ENCODE data around the gene TRPV4. TPM values are rescaled to one million over a fixed set of nuclear protein-coding genes. Genes with fewer than 3 reads are reported as not detected.

Gene TRPV4
- total RNA-seq, 1 experiment from 2014 or later: 2.4 TPM

DNA sequence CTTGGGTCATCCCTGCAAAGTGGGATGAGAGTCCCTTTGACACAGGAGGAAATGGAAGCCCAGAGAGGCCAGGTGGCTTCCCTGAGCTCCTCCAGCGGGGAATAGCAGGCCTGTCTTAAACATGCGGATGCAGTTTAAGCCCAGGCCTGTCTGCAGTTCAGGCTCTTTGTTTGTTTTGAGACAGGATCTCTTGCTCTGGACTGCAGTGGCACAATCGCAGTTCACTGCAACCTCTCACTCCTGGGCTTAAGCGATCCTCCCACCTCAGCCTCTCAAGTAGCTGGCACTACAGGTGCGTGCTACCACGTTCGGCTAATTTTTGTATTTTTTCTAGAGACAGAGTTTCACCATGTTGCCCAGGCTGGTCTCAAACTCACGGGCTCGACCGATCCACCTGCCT is 3.5 kb downstream of the TRPV4 start:
- H2AFZ ChIP-seq (ENCODE audit: low read length): no peak overlapping the region
- CTCF ChIA-PET: no interaction called here
- H3K79me2 ChIP-seq (ENCODE audit: low read length): no peaks in the 10 kb centered on the region
- DNase-seq (no peak), ATAC-seq (no peak)
- H3F3A ChIP-seq (ENCODE audit: low read length, unreplicated experiment): no peaks in the 10 kb centered on the region
- no peaks in the 10 kb centered on the region for H3K4me1 ChIP-seq (ENCODE audit: insufficient read depth, low read length)
- no peaks in the 10 kb centered on the region for H3K9me3 ChIP-seq (ENCODE audit: low read length)
- H3K4me2 ChIP-seq (ENCODE audit: low read length): no peak overlapping the region
- BruUV-seq (replicated peaks): no TSS peak
- no peaks in the 10 kb centered on the region for H3K36me3 ChIP-seq (ENCODE audit: low read depth, low read length)
- no peak overlapping the region for H3K9ac ChIP-seq (ENCODE audit: low read length)
- TF ChIP-seq, protein P1, sequence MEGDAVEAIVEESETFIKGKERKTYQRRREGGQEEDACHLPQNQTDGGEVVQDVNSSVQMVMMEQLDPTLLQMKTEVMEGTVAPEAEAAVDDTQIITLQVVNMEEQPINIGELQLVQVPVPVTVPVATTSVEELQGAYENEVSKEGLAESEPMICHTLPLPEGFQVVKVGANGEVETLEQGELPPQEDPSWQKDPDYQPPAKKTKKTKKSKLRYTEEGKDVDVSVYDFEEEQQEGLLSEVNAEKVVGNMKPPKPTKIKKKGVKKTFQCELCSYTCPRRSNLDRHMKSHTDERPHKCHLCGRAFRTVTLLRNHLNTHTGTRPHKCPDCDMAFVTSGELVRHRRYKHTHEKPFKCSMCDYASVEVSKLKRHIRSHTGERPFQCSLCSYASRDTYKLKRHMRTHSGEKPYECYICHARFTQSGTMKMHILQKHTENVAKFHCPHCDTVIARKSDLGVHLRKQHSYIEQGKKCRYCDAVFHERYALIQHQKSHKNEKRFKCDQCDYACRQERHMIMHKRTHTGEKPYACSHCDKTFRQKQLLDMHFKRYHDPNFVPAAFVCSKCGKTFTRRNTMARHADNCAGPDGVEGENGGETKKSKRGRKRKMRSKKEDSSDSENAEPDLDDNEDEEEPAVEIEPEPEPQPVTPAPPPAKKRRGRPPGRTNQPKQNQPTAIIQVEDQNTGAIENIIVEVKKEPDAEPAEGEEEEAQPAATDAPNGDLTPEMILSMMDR (conservative IDR thresholded peaks at IDR 0.05; ENCODE audit: low read depth, low read length): no peak
- TF ChIP-seq EZH2phosphoT487 (IDR thresholded peaks at IDR 0.05; ENCODE audit: borderline replicate concordance, low read length) (no peak), EZH2 (IDR thresholded peaks at IDR 0.05; ENCODE audit: low read length, unreplicated experiment) (no peak)
- H3K4me3 ChIP-seq (ENCODE audit: low read length): no peak overlapping the region
- POLR2A ChIA-PET (ENCODE audit: unreplicated experiment): no interaction called here
- no peaks in the 10 kb centered on the region for H4K20me1 ChIP-seq (ENCODE audit: low read length)
- H3K27me3 ChIP-seq (ENCODE audit: low read length): no peaks in the 10 kb centered on the region
- H3K27ac ChIP-seq (ENCODE audit: low read length): no peak overlapping the region
- intact Hi-C loops (cut with micrococcal nuclease): no loop called here
- no peaks in the 10 kb centered on the region for H3K9me2 ChIP-seq (replicated peaks; ENCODE audit: low read length)

DNA sequence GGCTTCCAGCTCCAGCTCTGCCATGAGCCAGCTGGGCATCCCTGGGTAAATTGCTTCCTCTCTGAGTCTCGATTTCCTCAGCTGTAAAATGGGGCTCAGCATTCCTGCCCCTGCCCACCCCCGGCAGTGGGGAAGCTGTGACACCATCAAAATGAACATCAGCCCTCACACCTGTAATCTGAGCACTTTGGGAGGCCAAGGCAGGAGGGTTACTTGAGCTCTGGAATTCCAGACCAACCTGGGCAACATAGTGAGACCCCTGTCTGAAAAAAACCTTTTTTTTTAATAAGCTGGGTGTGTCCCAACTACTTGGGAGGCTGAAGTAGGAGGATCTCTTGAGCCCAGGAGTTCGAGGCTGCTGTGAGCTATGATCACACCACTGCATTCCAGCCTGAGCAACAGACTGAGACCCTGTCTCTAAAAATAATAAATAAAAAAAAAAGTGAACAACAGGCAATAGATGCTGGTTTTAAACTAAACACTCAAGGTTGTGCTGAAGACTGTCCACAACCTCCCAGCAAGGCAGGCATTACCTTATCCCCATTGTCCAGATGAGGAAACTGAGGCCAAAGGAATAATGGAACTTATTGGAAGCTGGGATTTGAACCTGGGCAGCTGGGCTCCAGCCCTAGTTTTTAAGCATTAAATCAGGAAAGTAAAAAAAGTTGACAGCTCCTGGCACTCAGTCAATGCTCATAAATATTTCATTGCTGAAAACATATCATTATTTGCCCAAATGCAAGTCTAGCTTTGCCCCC is 4.3 kb downstream of the TRPV4 start:
- no peaks in the 10 kb centered on the region for H4K20me1 ChIP-seq (ENCODE audit: low read length)
- CTCF ChIA-PET: no interaction called here
- H3F3A ChIP-seq (ENCODE audit: low read length, unreplicated experiment): no peaks in the 10 kb centered on the region
- no peak overlapping the region for H2AFZ ChIP-seq (ENCODE audit: low read length)
- H3K4me2 ChIP-seq (ENCODE audit: low read length): no peak overlapping the region
- TF ChIP-seq, protein P1 (conservative IDR thresholded peaks at IDR 0.05; ENCODE audit: low read depth, low read length): no peak
- TF ChIP-seq EZH2 (IDR thresholded peaks at IDR 0.05; ENCODE audit: low read length, unreplicated experiment) (no peak), EZH2phosphoT487 (IDR thresholded peaks at IDR 0.05; ENCODE audit: borderline replicate concordance, low read length) (no peak)
- POLR2A ChIA-PET (ENCODE audit: unreplicated experiment): no interaction called here
- no peak for ATAC-seq
- H3K4me1 ChIP-seq (ENCODE audit: insufficient read depth, low read length): no peaks in the 10 kb centered on the region
- H3K79me2 ChIP-seq (ENCODE audit: low read length): no peaks in the 10 kb centered on the region
- intact Hi-C loops (cut with micrococcal nuclease): no loop called here
- no peak overlapping the region for H3K27ac ChIP-seq (ENCODE audit: low read length)
- H3K27me3 ChIP-seq (ENCODE audit: low read length): no peaks in the 10 kb centered on the region
- H3K36me3 ChIP-seq (ENCODE audit: low read depth, low read length): no peaks in the 10 kb centered on the region
- H3K9me2 ChIP-seq (replicated peaks; ENCODE audit: low read length): no peaks in the 10 kb centered on the region
- H3K9ac ChIP-seq (ENCODE audit: low read length): no peak overlapping the region
- H3K9me3 ChIP-seq (ENCODE audit: low read length): no peaks in the 10 kb centered on the region
- no peak for DNase-seq
- no TSS peak for BruUV-seq (replicated peaks)
- no peak overlapping the region for H3K4me3 ChIP-seq (ENCODE audit: low read length)

Measured in PC-3 (cell line).